Activated naive CD4-positive, alpha-beta T cell treated with anti-CD3 and anti-CD28 coated beads, Interleukin-2, amount 50 U/mL, for 24 hours (primary cell): Measurements from ENCODE around the gene ACOXL.

Experiments
- H3K27ac Mint-ChIP-seq: one replicate; pipeline ENCODE4 v1.8.0; 2021; ENCODE audit warnings: mild to moderate bottlenecking, mixed read lengths
- H3K27me3 Mint-ChIP-seq: one replicate; pipeline ENCODE4 v1.8.0; 2021; ENCODE audit warnings: mixed read lengths
- H3K36me3 Mint-ChIP-seq: one replicate; pipeline ENCODE4 v1.8.0; 2021; ENCODE audit warnings: mixed read lengths
- H3K4me1 Mint-ChIP-seq: one replicate; pipeline ENCODE4 v1.8.0; 2021; ENCODE audit warnings: mixed read lengths
- H3K4me3 Mint-ChIP-seq: one replicate; pipeline ENCODE4 v1.8.0; 2021; ENCODE audit warnings: mild to moderate bottlenecking, mixed read lengths
- H3K9me3 Mint-ChIP-seq: one replicate; pipeline ENCODE4 v1.8.0; 2021; ENCODE audit warnings: mixed read lengths

ACOXL gene

DNA sequence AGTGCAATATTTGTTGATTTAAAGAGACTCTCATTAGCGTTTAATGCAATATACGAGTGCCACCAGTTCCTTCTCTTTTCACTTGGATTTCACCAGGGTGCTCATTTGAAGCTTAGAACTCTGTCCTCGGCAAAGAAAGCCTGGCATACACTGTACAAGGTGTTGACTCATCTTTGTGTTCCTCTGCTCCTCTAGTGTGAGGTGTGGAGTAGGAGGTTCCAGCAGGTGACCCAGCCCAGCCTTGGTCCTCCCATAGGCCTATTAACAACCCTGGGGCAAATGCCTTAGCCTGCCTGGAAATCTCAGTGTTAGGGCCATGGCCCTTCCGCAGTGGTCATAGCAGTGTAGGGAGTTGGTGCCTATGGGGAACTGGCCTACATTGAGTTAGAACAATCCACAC is 408.4 kb downstream of the ACOXL start:
- Mint-ChIP-seq H3K36me3 (peaks cover 23% of the 10 kb centered on the region), H3K27ac (no peak overlapping the region), H3K9me3 (no peaks in the 10 kb centered on the region), H3K27me3 (no peaks in the 10 kb centered on the region), H3K4me1 (peaks cover 10% of the 10 kb centered on the region), H3K4me3 (no peak overlapping the region)

DNA sequence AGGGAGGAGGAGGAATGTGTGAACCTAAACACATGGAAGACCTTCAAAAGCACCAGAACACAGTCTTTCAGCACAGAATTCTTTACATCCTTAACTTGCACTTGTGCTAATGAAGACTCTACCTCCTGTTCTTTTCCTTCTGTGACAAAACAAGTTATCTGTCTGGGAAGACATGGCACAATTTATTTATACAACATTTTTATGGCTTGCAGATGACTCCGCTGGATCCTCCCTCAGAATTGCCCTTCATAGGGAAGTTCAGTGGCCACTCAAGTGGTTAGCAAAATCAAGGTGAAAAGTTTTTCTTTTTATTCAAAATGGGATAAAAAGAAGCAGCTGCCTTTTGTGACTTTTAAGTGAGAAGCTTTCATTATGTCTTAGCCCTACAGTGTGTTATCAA is 409.7 kb downstream of the ACOXL start:
- H3K4me3 Mint-ChIP-seq, result no peak overlapping the region
- H3K9me3 Mint-ChIP-seq, result no peaks in the 10 kb centered on the region
- peaks cover 25% of the 10 kb centered on the region for H3K36me3 Mint-ChIP-seq
- H3K27ac Mint-ChIP-seq, result no peak overlapping the region
- no peaks in the 10 kb centered on the region for H3K27me3 Mint-ChIP-seq
- peaks cover 15% of the 10 kb centered on the region for H3K4me1 Mint-ChIP-seq

DNA sequence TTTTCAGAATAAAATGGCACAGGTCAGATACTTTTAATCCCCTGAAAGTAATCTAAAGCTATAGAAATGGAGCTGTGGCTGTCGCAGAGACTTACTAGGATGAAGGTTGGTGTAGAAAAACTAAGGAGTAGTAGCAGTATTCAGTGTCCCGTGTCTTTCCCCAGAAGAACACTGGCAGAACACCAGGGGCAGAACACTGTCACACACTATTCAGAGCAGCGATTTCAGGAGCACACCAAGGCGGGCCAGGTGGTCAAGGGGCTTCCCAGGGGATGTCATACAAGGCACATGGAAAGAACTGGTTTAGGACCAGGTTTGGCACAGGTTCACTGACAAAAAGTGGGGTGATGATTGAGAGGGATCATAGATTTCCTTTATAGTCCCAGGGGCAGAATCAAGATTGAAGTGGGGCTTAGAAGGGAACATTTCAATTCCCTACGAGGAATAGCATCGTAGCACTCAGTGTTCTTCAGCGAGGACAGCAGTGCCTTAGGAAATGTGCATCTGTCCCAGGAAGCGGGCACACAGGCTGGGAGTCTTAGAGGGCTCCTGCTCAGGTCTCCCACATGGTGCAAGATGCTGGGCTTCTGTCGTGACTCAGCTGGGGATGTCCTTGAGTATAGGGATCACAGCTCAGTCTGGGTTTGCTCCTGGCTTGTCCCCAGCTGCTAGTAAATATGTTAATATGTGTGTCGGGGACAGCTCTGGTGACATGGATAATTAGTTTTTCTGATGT is 410.9 kb downstream of the ACOXL start:
- H3K27ac Mint-ChIP-seq, result no peak overlapping the region
- H3K4me1 Mint-ChIP-seq, result peaks cover 15% of the 10 kb centered on the region
- no peaks in the 10 kb centered on the region for H3K9me3 Mint-ChIP-seq
- H3K27me3 Mint-ChIP-seq, result no peaks in the 10 kb centered on the region
- no peak overlapping the region for H3K4me3 Mint-ChIP-seq
- H3K36me3 Mint-ChIP-seq, result peaks cover 25% of the 10 kb centered on the region

DNA sequence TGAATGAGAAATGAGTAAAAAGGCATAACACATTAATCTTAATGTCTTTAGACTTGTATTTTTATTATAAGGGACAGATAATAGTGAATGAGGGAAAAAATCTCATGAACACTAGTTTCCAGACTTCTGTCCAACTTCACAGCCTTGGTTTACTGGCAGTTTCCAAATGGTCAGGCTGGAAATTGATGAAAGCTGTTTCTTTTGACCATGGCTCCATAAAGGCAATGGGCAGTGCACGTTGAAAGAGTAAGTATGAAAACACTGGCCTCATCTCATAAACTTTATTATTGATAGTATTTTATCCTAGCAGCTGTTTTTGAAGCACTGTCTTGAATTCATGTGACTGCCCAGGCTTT is 411.4 kb downstream of the ACOXL start:
- peaks cover 22% of the 10 kb centered on the region for H3K36me3 Mint-ChIP-seq
- H3K9me3 Mint-ChIP-seq, result no peaks in the 10 kb centered on the region
- no peaks in the 10 kb centered on the region for H3K27me3 Mint-ChIP-seq
- H3K4me3 Mint-ChIP-seq, result no peak overlapping the region
- no peak overlapping the region for H3K27ac Mint-ChIP-seq
- H3K4me1 Mint-ChIP-seq, result peaks cover 19% of the 10 kb centered on the region

DNA sequence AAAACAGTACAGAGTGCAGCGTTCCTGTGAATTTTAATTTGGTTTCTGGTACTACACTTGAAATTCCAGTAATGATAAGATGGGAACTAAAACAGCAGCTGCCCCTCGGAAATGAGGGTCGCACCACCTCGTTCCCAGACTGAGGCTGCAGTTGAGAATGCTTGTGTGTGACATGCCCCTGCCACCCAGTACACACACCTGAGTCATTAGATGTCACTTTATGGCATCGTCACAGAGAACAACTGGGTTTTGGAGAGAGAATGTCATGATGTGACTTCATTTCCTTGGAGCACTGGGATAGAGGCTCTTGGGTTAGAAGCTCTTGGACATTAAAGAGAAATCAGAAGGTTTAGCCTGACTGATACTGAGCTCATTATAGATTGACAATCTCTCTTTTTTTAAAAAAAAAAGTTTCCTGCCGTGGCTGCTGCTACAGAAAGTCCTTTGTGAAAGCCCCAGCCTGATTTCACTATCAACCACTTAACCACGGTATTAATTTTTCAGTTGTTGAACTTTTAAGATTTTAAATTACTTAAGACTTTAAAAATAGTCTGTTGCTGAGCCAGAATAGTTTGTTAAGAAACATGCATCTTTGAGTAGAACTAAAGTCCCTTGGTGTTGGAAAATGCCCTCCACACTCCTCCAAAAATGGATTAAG is 412.9 kb downstream of the ACOXL start:
- Mint-ChIP-seq H3K9me3 (no peaks in the 10 kb centered on the region), H3K4me1 (peaks cover 31% of the 10 kb centered on the region), H3K4me3 (no peak overlapping the region), H3K27me3 (no peaks in the 10 kb centered on the region), H3K27ac (no peak overlapping the region), H3K36me3 (peaks cover 15% of the 10 kb centered on the region)

DNA sequence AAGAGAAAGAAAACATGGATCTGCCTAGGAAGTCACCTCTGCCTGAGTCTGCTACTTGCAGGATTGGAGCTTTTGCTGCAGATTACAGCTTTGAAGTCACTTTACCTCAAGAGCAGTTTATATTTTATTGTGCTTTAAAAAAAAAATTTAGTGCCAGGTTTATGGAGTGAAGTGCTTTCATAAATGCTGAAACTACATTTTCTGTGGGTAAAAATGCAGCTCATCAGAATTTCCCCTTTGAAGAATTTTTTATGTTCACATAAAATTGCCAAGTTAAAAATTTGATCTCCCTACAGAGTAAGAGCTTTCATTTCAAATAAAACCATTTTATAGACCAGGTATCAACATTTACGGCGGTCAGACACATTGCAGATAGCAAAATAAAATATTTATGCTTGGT is 413.6 kb downstream of the ACOXL start:
- Mint-ChIP-seq H3K9me3 (no peaks in the 10 kb centered on the region), H3K36me3 (peaks cover 15% of the 10 kb centered on the region), H3K4me3 (no peak overlapping the region), H3K27me3 (no peaks in the 10 kb centered on the region), H3K27ac (no peak overlapping the region), H3K4me1 (peaks cover 31% of the 10 kb centered on the region)

DNA sequence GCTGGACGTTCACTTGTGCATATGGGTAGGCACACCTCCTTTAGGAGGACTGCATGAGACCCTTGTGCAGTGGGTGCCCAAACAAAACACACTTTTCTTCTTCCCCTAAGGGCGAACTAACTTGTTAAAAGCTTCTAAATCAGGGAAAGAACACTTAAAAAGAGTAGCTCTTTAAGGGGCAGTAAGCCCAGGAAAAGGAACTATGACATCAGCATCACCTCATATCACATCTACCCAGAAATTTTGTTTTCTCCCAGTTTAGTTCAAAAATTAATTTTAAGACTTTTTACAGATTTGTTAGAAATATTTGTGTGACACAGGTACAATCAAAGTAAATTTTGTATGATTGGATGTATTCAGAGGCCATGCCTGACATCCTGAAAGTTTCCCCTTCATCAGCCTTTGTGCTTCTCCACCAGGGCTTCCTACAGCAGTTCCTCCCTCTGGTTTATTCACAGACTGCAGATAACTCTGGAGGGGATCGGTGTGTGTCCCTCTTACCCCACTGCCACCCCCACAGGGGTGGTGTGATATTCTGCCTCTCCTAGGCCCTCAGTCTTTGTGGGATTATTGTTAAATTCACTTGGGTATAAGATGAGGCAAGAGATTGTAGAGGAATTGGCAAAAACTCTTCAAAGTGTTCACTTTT is 416.0 kb downstream of the ACOXL start:
- no peaks in the 10 kb centered on the region for H3K27me3 Mint-ChIP-seq
- H3K27ac Mint-ChIP-seq, result no peak overlapping the region
- H3K36me3 Mint-ChIP-seq, result peaks cover 20% of the 10 kb centered on the region
- H3K9me3 Mint-ChIP-seq, result no peaks in the 10 kb centered on the region
- peaks cover 21% of the 10 kb centered on the region for H3K4me1 Mint-ChIP-seq
- H3K4me3 Mint-ChIP-seq, result no peak overlapping the region

DNA sequence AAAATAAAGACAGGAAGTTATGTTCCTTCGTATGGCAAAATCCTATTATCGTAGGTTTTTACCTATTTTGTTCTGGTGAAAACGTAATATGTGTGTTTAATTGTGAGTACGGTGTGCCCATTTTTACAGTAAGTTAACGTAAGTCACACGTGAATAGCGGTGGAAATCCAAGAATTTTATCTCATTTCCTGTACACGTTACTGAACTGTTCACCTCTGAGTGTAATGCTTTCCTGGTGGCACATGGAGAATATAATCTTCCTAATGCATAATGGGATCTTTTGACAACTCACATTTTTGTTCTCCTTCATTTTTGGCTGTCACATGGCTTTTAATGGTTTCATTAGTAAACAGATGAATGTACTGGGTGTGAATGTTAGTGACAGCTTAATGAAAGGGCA is 416.6 kb downstream of the ACOXL start:
- peaks cover 21% of the 10 kb centered on the region for H3K4me1 Mint-ChIP-seq
- H3K27me3 Mint-ChIP-seq, result no peaks in the 10 kb centered on the region
- no peak overlapping the region for H3K27ac Mint-ChIP-seq
- peaks cover 21% of the 10 kb centered on the region for H3K36me3 Mint-ChIP-seq
- H3K4me3 Mint-ChIP-seq, result no peak overlapping the region
- H3K9me3 Mint-ChIP-seq, result no peaks in the 10 kb centered on the region

DNA sequence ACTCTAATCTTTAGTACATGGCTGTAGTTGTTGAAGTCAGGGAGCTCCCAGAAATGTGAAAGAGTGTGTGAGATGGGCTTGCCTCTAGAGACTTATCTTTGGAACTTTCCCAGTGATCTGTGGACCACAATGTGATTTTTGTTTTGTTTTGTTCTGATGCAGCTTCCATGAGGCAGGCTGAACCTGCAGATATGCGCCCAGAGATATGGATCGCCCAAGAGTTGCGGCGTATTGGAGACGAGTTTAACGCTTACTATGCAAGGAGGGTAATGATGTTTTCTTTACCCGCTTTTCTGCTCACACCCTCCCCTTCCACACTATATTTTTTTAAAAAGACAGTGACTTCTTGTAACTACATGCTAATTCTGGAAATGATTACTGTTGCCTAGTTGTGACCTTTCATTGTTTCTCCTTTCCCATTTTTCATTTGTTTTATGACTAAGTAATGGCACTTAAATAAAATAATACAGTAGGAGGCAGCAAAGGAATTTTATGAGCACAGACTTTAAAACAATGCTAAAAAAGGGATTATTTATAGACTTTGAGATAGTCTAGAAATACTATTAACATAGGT is 417.6 kb downstream of the ACOXL start:
- Mint-ChIP-seq H3K4me1 (peaks cover 21% of the 10 kb centered on the region), H3K27me3 (no peaks in the 10 kb centered on the region)

DNA sequence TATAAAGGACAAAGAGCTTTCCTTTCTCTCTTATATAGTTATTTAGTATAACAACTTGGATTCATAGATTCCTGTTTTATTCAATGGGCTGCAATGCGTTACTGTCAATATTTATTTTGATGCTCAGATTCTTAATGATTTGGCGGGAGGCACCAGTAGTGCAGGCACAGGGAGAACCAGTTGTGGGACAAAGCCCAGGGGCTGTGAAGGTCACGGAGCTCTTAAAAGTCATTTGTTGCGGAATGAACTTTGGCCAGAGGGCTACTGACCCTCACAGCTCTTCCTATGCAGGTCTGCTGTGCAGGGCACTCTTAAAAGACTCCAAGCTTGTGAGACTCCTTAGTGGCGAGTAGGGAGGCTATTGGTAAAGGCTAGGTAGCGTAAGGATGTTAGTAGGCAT is 422.4 kb downstream of the ACOXL start:
- H3K4me1 Mint-ChIP-seq, result peaks cover 32% of the 10 kb centered on the region
- no peaks in the 10 kb centered on the region for H3K9me3 Mint-ChIP-seq
- H3K4me3 Mint-ChIP-seq, result no peak overlapping the region
- peaks cover 17% of the 10 kb centered on the region for H3K36me3 Mint-ChIP-seq
- no peaks in the 10 kb centered on the region for H3K27me3 Mint-ChIP-seq
- no peak overlapping the region for H3K27ac Mint-ChIP-seq

More for the DNA sequence above, 417.6 kb downstream of the ACOXL start:
- H3K27ac Mint-ChIP-seq, result no peak overlapping the region
- H3K4me3 Mint-ChIP-seq, result no peak overlapping the region
- peaks cover 20% of the 10 kb centered on the region for H3K36me3 Mint-ChIP-seq
- H3K9me3 Mint-ChIP-seq, result no peaks in the 10 kb centered on the region

DNA sequence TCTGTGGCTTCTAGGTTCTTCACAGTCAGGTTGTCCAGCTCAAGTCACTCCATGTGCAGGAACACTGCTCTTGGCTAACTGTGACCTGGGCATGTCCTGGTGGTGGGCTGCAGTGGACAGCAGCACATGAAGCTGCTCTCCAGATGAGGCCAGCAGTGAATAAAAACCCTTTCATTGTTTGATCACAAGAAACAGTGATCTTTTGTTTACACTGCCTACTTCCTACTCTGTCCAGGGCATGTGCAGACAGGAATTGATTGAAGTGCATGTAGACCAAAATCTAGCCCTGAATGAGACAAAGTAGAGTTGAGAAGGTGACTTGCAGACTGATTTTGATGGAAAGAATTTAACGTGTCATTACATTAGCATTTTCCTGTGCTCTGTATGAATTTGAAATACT is 423.2 kb downstream of the ACOXL start:
- H3K4me1 Mint-ChIP-seq, result peaks cover 33% of the 10 kb centered on the region
- no peaks in the 10 kb centered on the region for H3K9me3 Mint-ChIP-seq
- no peaks in the 10 kb centered on the region for H3K27me3 Mint-ChIP-seq
- H3K27ac Mint-ChIP-seq, result no peak overlapping the region
- H3K36me3 Mint-ChIP-seq, result peaks cover 19% of the 10 kb centered on the region
- no peak overlapping the region for H3K4me3 Mint-ChIP-seq

DNA sequence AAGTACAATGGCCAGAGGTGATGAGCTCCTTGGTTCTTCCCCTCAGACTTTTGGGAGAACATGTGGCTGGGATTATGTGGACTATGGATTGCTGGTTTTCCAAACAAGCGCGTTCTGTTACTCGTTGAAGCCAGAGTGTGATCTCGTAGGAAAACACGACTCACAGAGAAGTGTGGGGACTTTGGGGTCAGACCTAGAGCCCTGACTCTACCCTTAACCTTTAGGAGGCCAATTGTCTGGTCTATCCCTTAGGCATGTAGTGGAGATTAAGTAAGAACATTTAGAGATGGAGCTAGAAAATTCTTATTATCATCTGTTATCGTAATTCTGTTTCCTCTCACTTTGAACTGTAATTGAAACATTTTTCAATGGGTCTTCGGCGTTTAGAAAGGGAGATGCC is 424.2 kb downstream of the ACOXL start:
- H3K36me3 Mint-ChIP-seq, result peaks cover 14% of the 10 kb centered on the region

DNA sequence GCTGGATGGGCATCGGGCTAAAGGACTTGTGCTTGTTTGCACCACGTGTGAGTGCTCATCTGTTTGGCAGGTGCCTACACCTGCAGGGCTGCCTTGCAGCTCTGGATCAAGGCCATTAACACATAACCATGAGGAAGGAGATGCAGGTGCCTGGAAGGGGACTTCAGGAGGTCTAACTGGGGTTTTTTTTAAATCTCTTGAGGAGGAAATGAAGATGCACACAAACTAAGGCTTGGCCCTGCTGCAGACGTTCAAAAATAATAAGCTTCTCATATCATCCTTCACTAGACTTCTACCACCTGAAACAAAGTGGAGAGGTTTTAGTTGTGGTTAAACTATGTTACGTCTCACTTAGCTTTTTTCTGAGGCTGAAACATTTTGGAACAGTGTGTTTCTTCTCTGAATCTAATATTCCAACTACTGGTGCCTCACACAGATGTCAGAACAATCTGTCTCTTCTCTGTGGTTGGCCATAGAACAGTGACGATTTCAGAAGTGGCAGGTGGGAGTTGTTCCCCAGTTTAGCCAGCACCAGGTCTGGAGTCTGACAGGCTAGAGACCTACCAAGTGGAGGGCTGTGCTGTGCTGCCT is 424.8 kb downstream of the ACOXL start:
- Mint-ChIP-seq H3K36me3 (peaks cover 13% of the 10 kb centered on the region), H3K4me3 (peak overlapping the region; percentile 47), H3K27me3 (no peaks in the 10 kb centered on the region), H3K27ac (peak overlapping the region; percentile 56), H3K9me3 (no peaks in the 10 kb centered on the region), H3K4me1 (peaks cover 33% of the 10 kb centered on the region)

More for the DNA sequence above, 424.2 kb downstream of the ACOXL start:
- Mint-ChIP-seq H3K27me3 (no peaks in the 10 kb centered on the region), H3K27ac (no peak overlapping the region), H3K9me3 (no peaks in the 10 kb centered on the region), H3K4me1 (peaks cover 33% of the 10 kb centered on the region), H3K4me3 (peak overlapping the region; percentile 47)

DNA sequence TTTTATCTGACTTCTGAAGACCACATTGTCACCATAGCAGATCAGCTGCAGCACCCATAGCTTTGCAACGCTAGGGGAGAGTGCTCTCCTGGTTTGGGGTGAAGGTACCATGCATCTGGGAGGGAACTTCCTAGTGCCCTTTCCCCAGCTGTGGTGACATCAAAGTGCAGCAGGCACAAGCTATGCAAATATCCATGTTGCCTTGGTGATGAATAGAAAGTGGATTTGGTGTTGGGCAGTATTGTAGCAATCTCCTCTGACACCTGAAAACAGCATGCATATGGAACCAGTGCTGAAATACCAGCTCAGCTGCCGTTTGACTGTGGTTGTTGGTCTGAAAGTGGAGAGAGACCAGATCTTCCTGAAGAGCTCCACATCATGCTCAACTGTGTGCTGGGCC is 425.4 kb downstream of the ACOXL start:
- peaks cover 37% of the 10 kb centered on the region for H3K4me1 Mint-ChIP-seq
- H3K9me3 Mint-ChIP-seq, result no peaks in the 10 kb centered on the region
- peaks cover 17% of the 10 kb centered on the region for H3K36me3 Mint-ChIP-seq
- H3K27ac Mint-ChIP-seq, result no peak overlapping the region
- H3K4me3 Mint-ChIP-seq, result no peak overlapping the region
- H3K27me3 Mint-ChIP-seq, result no peaks in the 10 kb centered on the region

DNA sequence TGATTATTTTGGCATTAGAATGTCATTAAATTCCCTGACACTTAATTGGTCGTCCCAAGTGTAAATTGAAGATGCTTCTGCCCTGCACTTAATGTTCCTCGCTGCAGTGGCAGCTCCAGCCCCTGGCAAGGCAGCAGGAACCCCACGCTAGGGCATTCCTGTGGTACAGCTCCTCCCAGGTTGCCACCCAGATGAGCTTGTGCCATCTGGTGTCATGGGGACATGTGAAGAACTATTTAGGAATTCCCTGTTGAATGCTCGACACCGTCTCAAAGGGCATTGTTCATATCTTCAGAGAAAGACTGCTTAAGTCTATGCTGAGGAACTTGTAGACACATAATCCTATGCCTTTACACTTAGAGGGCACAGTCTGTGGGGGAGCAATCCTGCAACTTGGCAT is 427.3 kb downstream of the ACOXL start:
- no peak overlapping the region for H3K4me3 Mint-ChIP-seq
- peaks cover 14% of the 10 kb centered on the region for H3K36me3 Mint-ChIP-seq
- peaks cover 42% of the 10 kb centered on the region for H3K4me1 Mint-ChIP-seq
- no peaks in the 10 kb centered on the region for H3K9me3 Mint-ChIP-seq
- no peak overlapping the region for H3K27ac Mint-ChIP-seq
- no peaks in the 10 kb centered on the region for H3K27me3 Mint-ChIP-seq

DNA sequence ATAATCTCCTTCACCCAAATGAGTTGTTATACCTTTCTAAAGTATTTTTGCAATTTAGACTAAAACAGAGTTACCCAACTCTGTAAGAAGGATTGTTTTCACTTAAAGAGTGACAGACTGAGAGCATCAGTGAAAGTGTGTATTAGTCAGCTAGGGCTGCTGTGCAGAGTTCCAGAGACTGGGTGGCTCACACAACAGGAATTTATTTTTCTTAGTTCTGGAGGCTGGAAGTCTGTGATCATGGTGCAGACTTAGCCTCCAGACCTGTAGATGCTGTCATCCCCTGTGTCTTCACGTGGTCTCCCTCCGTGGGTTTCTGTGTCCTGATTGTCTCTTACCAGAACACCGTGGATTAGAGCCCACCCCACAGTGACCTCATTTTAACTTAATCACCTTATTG is 428.4 kb downstream of the ACOXL start:
- H3K27ac Mint-ChIP-seq, result no peak overlapping the region
- H3K4me1 Mint-ChIP-seq, result peaks cover 38% of the 10 kb centered on the region
- no peak overlapping the region for H3K4me3 Mint-ChIP-seq
- no peaks in the 10 kb centered on the region for H3K27me3 Mint-ChIP-seq
- no peaks in the 10 kb centered on the region for H3K9me3 Mint-ChIP-seq
- H3K36me3 Mint-ChIP-seq, result peaks cover 20% of the 10 kb centered on the region
